GM12878 (cell line): ENCODE data around the gene NOVA2. TPM values are rescaled to one million over a fixed set of nuclear protein-coding genes. Genes with fewer than 3 reads are reported as not detected.

Source experiments
- ATAC-seq: fragments of 200-7000 bp; cut with Tn5 transposase; 3 replicates; pipeline ENCODE4 v1.9.1; 2020; ENCODE audit warnings: mild to moderate bottlenecking, moderate library complexity
- BruUV-seq: library from RNA; stranded (reverse); fragments of 400-500 nt; replicated peaks from 2 replicates; lab custom pipeline; 2021; lab: Mats Ljungman, UMichigan
- CTCF ChIA-PET: fragments of 300-600 bp; sonication (Branson Sonifier 250); formaldehyde crosslinking; extraction: SDS; loops from one replicate; lab custom pipeline; 2021; ENCODE audit warnings: inconsistent platforms; lab: Yijun Ruan, JAX
- POLR2A ChIA-PET: fragments of 350-600 bp; formaldehyde crosslinking; extraction: SDS; loops from one replicate; lab custom pipeline; 2021; ENCODE audit warnings: inconsistent platforms; lab: Charles Lee
- RAD21 ChIA-PET: fragments of 300-600 bp; sonication (Branson Sonifier 250); formaldehyde crosslinking; loops from one replicate; lab custom pipeline; 2023; ENCODE audit warnings: antibody characterized with exemption; ENCODE audit not compliant: unreplicated experiment; lab: Charles Lee
- SMC1A ChIA-PET: fragments of 300-600 bp; sonication (Branson Sonifier 250); formaldehyde crosslinking; loops from one replicate; lab custom pipeline; 2023; ENCODE audit not compliant: unreplicated experiment, uncharacterized antibody; lab: Charles Lee
- DNase-seq: peaks from one replicate; pipeline ENCODE4 v3.0.0-alpha.2; 2011; ENCODE audit warnings: low read depth, low spot score
- FAIRE-seq: peaks from 3 replicates; lab custom pipeline; 2011; peaks lifted over from hg19 to GRCh38; lab: Jason Lieb, UNC
- H2AFZ ChIP-seq: 2 replicates; pipeline ENCODE4 v1.6.0; 2011; ENCODE audit warnings: low read depth, low read length, control low read depth; ENCODE audit not compliant: control insufficient read depth
- H3K27ac ChIP-seq: 2 replicates; pipeline ENCODE4 v1.5.1; 2011; ENCODE audit warnings: control low read depth; ENCODE audit not compliant: control insufficient read depth, insufficient read depth
- H3K27me3 ChIP-seq, 2 experiments: replicated peaks in 1 of 2; 2 replicates each; pipeline versions ENCODE4 v1.6.0 to v1.6.1; 2011; ENCODE audit warnings: low read length in 1 of 2; ENCODE audit not compliant: control insufficient read depth in 2 of 2, insufficient read depth in 2 of 2
- H3K36me3 ChIP-seq, 2 experiments: 2 replicates each; pipeline ENCODE4 v1.5.1; 2011; ENCODE audit warnings: low read length in 1 of 2; ENCODE audit not compliant: control insufficient read depth in 2 of 2, insufficient read depth in 2 of 2
- H3K4me1 ChIP-seq: 2 replicates; pipeline ENCODE4 v1.6.1; 2011; ENCODE audit warnings: mild to moderate bottlenecking, low read length, moderate library complexity, mixed read lengths; ENCODE audit not compliant: control insufficient read depth, insufficient read depth
- H3K4me2 ChIP-seq: 2 replicates; pipeline ENCODE4 v1.6.0; 2011; ENCODE audit warnings: control low read depth; ENCODE audit not compliant: control insufficient read depth, insufficient read depth
- H3K4me3 ChIP-seq: fragments of 200-600 bp; sonication (generic); 2 replicates; pipeline ENCODE4 v1.5.1; 2016
- H3K79me2 ChIP-seq: 2 replicates; pipeline ENCODE4 v1.6.0; 2011; ENCODE audit warnings: low read length; ENCODE audit not compliant: control insufficient read depth, insufficient read depth
- H3K9ac ChIP-seq: 2 replicates; pipeline ENCODE4 v1.8.0; 2011; ENCODE audit warnings: low read length, control low read depth, mixed read lengths; ENCODE audit not compliant: control insufficient read depth, insufficient read depth
- H3K9me3 ChIP-seq: replicated peaks from 3 replicates; pipeline ENCODE4 v1.5.1; 2011; ENCODE audit warnings: mild to moderate bottlenecking, low read length; ENCODE audit not compliant: control insufficient read depth, insufficient read depth
- H4K20me1 ChIP-seq: 2 replicates; pipeline ENCODE4 v1.6.0; 2011; ENCODE audit not compliant: control insufficient read depth, insufficient read depth
- BACH1 ChIP-seq: fragments of 450-650 bp; IDR thresholded peaks from 2 replicates; pipeline ENCODE4 v1.6.1; 2017; ENCODE audit warnings: mild to moderate bottlenecking, borderline replicate concordance
- BCL3 ChIP-seq: IDR thresholded peaks from 2 replicates; pipeline ENCODE4 v1.6.1; 2011; ENCODE audit warnings: borderline replicate concordance, low read depth, mild to moderate bottlenecking, moderate library complexity, low read length; ENCODE audit not compliant: insufficient read depth, poor library complexity, severe bottlenecking
- BCLAF1 ChIP-seq: fragments of 450-650 bp; IDR thresholded peaks from 2 replicates; pipeline ENCODE4 v1.6.1; 2017; ENCODE audit warnings: antibody characterized with exemption, mild to moderate bottlenecking, moderate library complexity
- BMI1 ChIP-seq: fragments of 450-650 bp; IDR thresholded peaks from 2 replicates; pipeline ENCODE4 v1.6.1; 2016; ENCODE audit warnings: mild to moderate bottlenecking, moderate library complexity, borderline replicate concordance
- ELK1 ChIP-seq: IDR thresholded peaks from 2 replicates; pipeline ENCODE4 v1.6.1; 2012; ENCODE audit warnings: low read depth, low read length, improper control_type of control experiment
- EP300 ChIP-seq, 2 experiments: fragments of 150-350 bp in 1 of 2; IDR thresholded peaks; 2 replicates each; pipeline ENCODE4 v1.6.1; 2011 to 2012; ENCODE audit warnings: low read depth in 2 of 2, low read length in 2 of 2, borderline replicate concordance in 1 of 2, improper control_type of control experiment in 1 of 2, inconsistent platforms in 1 of 2; ENCODE audit not compliant: control insufficient read depth in 1 of 2
- ESRRA ChIP-seq: IDR thresholded peaks from 2 replicates; pipeline ENCODE4 v1.6.1; 2012; ENCODE audit warnings: mild to moderate bottlenecking, low read length, improper control_type of control experiment
- EZH2 ChIP-seq: IDR thresholded peaks from 2 replicates; pipeline ENCODE4 v1.6.1; 2012; ENCODE audit warnings: low read depth, mild to moderate bottlenecking, control low read depth, inconsistent platforms, low read length, borderline replicate concordance; ENCODE audit not compliant: control insufficient read depth
- MEF2A ChIP-seq: IDR thresholded peaks from 2 replicates; pipeline ENCODE4 v1.6.1; 2011; ENCODE audit warnings: low read depth, mild to moderate bottlenecking, low read length, moderate library complexity; ENCODE audit not compliant: insufficient read depth
- MTA2 ChIP-seq: fragments of 450-650 bp; IDR thresholded peaks from 2 replicates; pipeline ENCODE4 v1.6.1; 2016; ENCODE audit warnings: low read depth, mild to moderate bottlenecking, moderate library complexity
- NFYA ChIP-seq: IDR thresholded peaks from 2 replicates; pipeline ENCODE4 v1.6.1; 2011; ENCODE audit warnings: low read depth, mild to moderate bottlenecking, low read length, improper control_type of control experiment, borderline replicate concordance
- PKNOX1 ChIP-seq: fragments of 450-650 bp; IDR thresholded peaks from 2 replicates; pipeline ENCODE4 v1.6.1; 2016; ENCODE audit warnings: mild to moderate bottlenecking
- STAT3 ChIP-seq: IDR thresholded peaks from 2 replicates; pipeline ENCODE4 v1.6.1; 2011; ENCODE audit warnings: low read depth, low read length, improper control_type of control experiment
- TCF12 ChIP-seq: IDR thresholded peaks from 2 replicates; pipeline ENCODE4 v1.6.1; 2011; ENCODE audit warnings: low read depth, mild to moderate bottlenecking, low read length
- ZNF622 ChIP-seq: fragments of 450-650 bp; IDR thresholded peaks from 2 replicates; pipeline ENCODE4 v1.6.1; 2017; ENCODE audit warnings: mild to moderate bottlenecking, inconsistent platforms
- WGBS: methylation state at CpG from one replicate; pipeline ENCODE4 v1.1.6; 2016; ENCODE audit warnings: low lambda C conversion rate; ENCODE audit not compliant: insufficient replicate concordance, insufficient coverage; ENCODE audit errors: missing lambda C conversion rate; 5-methylcytosine and 5-hydroxymethylcytosine counted together
- in situ Hi-C: fragments of 300-500 bp; cut with MboI; formaldehyde crosslinking; loops from 9 replicates; pipeline ENCODE4 v1.14.3; 2018; ENCODE audit warnings: mixed read lengths
- intact Hi-C: fragments of 100-400 bp; cut with micrococcal nuclease; formaldehyde crosslinking; loops from one replicate; pipeline ENCODE4 v1.14.2; 2022; ENCODE audit not compliant: unreplicated experiment
- polyA plus RNA-seq, 11 experiments: library from polyadenylated mRNA; depleted of rRNA in 4 of 11; unstranded in 6 of 11; stranded (reverse) in 5 of 11; fragments of >200 nt; fragmentation: Nextera tagmentation in 4 of 11; fragmentation: Illumina TruSeq in 1 of 11; extraction: Ambion mirVana in 4 of 11; extraction: Trizol in 1 of 11; gene quantifications; 1 replicate in 1 of 11; 2 replicates in 10 of 11; pipeline versions ENCODE4 v1.2.1 to v1.2.3, GENCODE V29; 2011 to 2016; ENCODE audit warnings: inconsistent platforms in 2 of 11, missing spikeins in 2 of 11, low read depth in 1 of 11
- total RNA-seq, 4 experiments: library from RNA; depleted of rRNA in 3 of 4; stranded (reverse); fragments of >200 nt in 3 of 4; fragmentation: Illumina TruSeq in 1 of 4; extraction: Trizol in 1 of 4; gene quantifications; 2 replicates each; pipeline versions ENCODE4 v1.2.1 to v1.2.3, GENCODE V29; 2013 to 2021

Gene NOVA2
- total and polyA plus RNA-seq, 10 of the 15 experiments (the other 5 are each of a cell fraction or from before 2014, with no cell fraction given) = under 0.01 to 0.44 (median 0.03) TPM; not detected in 4

- no TSS peak for BruUV-seq
- intact Hi-C loops (loop anchor here (10.0 kb wide), 1 partner anchor 184 kb away; the partner anchor contains the start of gene RSPH6A), in situ Hi-C loops (no loop called here)
- CTCF ChIA-PET = interaction anchor here (0.8 kb wide), 1 partner anchor 29 kb away, joined by 4 read pairs; no protein-coding TSS in a partner anchor
- WGBS = 47% methylated on average over 4 of the region's 4 CpGs
- no peaks in the 10 kb centered on the region for H3K36me3 ChIP-seq
- no peak for FAIRE-seq
- H3K9me3 ChIP-seq = no peaks in the 10 kb centered on the region; the same call in 2 of the 3 replicates
- POLR2A ChIA-PET = no interaction called here
- no peak for ATAC-seq
- H3K27ac ChIP-seq = no peak overlapping the region
- H3K9ac ChIP-seq = no peak overlapping the region
- no peak overlapping the region for H3K4me2 ChIP-seq
- no peak overlapping the region for H2AFZ ChIP-seq
- H3K79me2 ChIP-seq = peaks cover 9% of the 10 kb centered on the region
- H3K4me3 ChIP-seq = no peak overlapping the region
- SMC1A ChIA-PET = no interaction called here
- TF ChIP-seq MEF2A (no peak), NFYA (no peak), ZNF622 (no peak), BACH1 (no peak), BCLAF1 (no peak), EZH2 (no peak), PKNOX1 (no peak), BMI1 (no peak), EP300 (IDR thresholded peaks at IDR 0.05; ENCODE audit: borderline replicate concordance in 1 of 2, control insufficient read depth in 1 of 2, low read depth in 2 of 2, low read length in 2 of 2) (no peak), TCF12 (no peak), MTA2 (no peak), ELK1 (no peak), BCL3 (no peak), STAT3 (no peak), ESRRA (no peak)
- H3K27me3 ChIP-seq = no peaks in the 10 kb centered on the region
- peaks cover 14% of the 10 kb centered on the region for H3K4me1 ChIP-seq
- no peak for DNase-seq
- no peaks in the 10 kb centered on the region for H4K20me1 ChIP-seq
- RAD21 ChIA-PET = no interaction called here
Observed at GRCh38 chr19:45998834-45999233, 25.2 kb upstream of the NOVA2 start.
